ENCODE results near the gene GAS7.

The GAS7 gene

DNA sequence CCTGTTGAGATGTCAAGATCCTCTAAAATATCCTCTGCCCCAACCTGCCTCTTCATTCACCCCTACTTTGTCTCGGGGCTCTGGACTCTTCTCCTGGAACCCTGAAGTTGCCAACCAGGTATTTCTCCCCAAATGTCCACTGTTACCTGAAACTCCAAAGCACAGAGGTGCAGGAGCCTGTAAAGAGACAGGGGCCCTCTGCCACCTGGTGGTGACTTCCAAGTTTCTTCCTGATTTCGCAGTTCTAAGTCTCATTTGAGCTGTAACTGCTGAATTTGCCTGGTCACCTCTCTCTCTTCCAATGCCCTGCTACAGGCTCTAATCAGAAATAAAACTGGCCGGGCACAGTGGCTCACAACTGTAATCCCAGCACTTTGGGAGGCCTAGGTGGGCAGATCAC is 216.2 kb downstream of the GAS7 start:
- no peak overlapping the region for H3K4me3 ChIP-seq (ENCODE audit: low read depth, low read length)
- TF ChIP-seq CTCF (IDR thresholded peaks at IDR 0.05; ENCODE audit: low read depth, low read length, missing control alignments) = peak; percentile 55
- DNase-seq (ENCODE audit: low read depth) = no peak

DNA sequence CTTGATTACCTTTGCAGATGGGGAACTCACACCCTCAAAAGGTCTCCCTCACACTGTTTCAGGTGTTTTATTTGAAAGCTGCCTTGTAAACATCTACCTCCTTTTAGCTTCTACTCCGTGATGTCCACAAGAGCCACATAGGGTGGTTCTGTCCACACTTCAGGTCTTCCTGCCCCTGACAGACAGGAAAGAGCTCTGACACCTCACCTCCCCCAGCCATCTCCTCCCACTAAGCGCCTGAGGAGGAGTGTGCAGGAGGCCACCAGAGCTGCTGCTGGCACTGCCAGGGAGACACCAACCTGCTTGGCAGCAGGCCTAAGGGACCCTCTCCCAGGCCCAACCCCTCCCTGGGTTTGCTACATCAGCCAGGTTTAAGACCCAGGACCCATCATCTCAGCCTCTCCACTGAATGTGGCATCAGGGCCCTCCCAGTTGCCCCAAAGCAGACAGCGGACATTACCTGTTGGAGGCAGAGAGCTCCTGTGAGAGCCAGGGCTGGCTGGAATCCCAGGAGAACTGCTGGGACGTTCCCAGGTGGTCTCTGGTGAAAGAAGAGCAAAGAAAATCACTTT is 217.0 kb downstream of the GAS7 start:
- H3K4me3 ChIP-seq (ENCODE audit: low read depth, low read length) = no peak overlapping the region
- TF ChIP-seq CTCF (IDR thresholded peaks at IDR 0.05; ENCODE audit: low read depth, low read length, missing control alignments) = no peak
- no peak for DNase-seq (ENCODE audit: low read depth)

GRCh38 chr17:9979463-9979995 is 218.9 kb downstream of the GAS7 start:
- TF ChIP-seq CTCF (IDR thresholded peaks at IDR 0.05; ENCODE audit: low read depth, low read length, missing control alignments) = no peak
- DNase-seq (ENCODE audit: low read depth) = no peak
- H3K4me3 ChIP-seq (ENCODE audit: low read depth, low read length) = no peak overlapping the region

DNA sequence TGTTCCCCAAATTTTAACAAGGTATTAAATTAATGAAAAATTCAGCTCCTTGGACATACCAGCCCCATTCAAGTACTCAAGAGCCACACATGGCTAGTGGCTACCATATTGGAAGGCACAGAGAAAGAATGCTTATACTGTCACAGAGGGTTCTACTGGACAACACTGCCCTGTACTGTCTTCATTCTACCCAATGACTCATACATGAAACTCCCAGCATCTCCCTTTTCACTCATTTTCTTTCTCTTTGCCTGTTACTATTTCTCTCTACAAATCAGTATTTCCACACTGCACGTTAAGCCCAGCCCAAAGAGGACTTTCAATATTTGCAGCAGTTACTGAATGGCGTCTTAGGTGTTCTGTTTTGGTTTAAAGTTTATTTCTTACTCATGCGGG is 221.2 kb downstream of the GAS7 start:
- DNase-seq (ENCODE audit: low read depth) = no peak
- no peak overlapping the region for H3K4me3 ChIP-seq (ENCODE audit: low read depth, low read length)
- no peak for TF ChIP-seq CTCF (IDR thresholded peaks at IDR 0.05; ENCODE audit: low read depth, low read length, missing control alignments)

DNA sequence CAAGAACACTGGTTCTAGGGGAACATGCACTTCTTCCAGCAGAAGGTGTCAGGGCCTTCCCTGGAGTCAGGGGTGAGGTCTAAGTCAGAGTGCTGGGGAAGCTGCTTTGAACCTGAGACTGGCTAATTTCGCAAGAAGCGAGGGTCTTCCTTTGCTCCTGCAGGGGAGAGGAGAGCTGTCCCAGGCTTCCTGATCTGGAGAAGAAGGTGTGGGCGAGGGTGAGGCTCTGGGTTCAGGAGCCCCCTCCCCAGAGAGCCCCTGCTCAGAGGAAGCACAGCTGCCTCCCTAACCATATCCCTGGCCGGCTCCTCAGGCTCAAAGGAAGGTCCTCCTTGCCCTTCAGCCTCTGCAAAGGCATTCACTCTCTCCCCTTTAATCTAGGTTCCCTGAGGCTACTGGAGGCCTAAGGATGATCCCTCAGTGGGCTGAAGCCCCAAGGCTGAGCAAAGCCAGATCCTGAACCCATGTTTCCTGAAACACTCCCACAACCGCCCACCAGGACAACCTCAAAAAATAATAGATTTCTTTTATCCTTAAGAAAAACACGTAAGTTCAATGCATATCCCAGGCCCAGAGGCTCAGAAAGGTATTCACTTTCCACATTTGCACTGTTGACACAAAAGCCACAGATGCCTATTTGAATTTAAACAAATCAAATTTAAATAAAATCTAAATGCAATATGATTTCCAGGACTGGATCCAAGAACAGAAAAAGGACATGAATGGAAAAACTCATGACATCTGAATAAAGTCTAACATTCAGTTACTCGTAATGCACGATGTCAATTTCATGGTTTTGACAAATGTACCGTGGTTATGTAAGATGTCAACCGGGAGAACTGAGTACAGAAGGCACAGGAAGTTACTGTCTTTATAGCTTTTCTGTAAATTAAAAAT is 221.9 kb downstream of the GAS7 start:
- DNase-seq (ENCODE audit: low read depth) = no peak
- TF ChIP-seq CTCF (IDR thresholded peaks at IDR 0.05; ENCODE audit: low read depth, low read length, missing control alignments) = no peak
- H3K4me3 ChIP-seq (ENCODE audit: low read depth, low read length) = no peak overlapping the region

GRCh38 chr17:9974448-9975381 is 223.7 kb downstream of the GAS7 start:
- TF ChIP-seq CTCF (IDR thresholded peaks at IDR 0.05; ENCODE audit: low read depth, low read length, missing control alignments) = no peak
- no peak overlapping the region for H3K4me3 ChIP-seq (ENCODE audit: low read depth, low read length)
- no peak for DNase-seq (ENCODE audit: low read depth)

Measured in GM12864 (cell line).